Measurements from ENCODE around the gene HHEX. TPM values are rescaled to one million over a fixed set of nuclear protein-coding genes. Genes with fewer than 3 reads are reported as not detected.
A peak's percentile ranks its signal among the peaks of the same experiment; 100 is the strongest.

HHEX gene
- total RNA-seq, 1 donor from 2014 or later = 6.1 TPM

DNA sequence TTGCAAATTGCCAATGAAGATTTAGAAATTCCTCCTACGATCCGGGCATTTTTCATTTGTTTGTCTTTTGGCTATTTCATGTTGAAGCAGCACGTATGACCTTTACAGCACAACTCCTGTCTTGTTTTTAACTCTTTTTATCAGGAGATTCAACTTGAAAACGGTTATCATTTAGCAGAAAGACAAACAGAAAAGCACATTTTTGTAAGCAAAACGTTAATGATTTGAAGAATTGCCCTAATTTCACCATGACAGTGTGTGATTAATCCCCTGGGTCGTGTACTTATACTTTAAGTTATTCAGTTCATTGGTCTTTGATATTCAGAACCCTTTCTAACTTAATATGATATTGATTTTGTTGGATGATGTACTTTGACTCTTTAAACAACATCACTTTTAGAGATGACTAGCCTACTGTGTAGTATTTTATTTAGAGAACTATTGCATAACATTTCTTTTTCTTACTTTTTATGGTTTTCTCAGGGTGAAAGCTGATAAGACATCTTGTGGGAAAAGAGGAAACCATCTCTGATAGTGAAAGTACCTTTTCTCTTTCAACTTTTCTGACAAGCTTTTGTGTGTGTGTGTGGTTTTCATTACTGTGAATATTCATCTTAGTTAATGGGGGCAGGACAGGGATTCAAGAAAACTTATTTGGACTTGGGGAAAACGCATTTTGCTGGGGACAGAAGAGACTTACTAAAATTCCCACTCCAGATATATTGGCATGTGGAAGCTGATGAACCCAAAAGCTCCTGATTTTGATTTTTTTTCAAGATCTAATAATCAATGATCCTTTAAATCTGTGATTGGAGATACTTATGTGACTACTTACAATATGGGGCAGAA is 8.1 kb downstream of the HHEX start:
- H3K9me3 ChIP-seq = no peaks in the 10 kb centered on the region
- no peak for DNase-seq (ENCODE audit: extremely low spot score in 2 of 2)
- no peak overlapping the region for H3K27ac ChIP-seq
- peaks cover 3% of the 10 kb centered on the region for H3K27me3 ChIP-seq
- intact Hi-C loops (cut with DNase I) = no loop called here
- no peak overlapping the region for H3K4me3 ChIP-seq
- TF ChIP-seq POLR2A (IDR thresholded peaks at IDR 0.05) = no peak
- TF ChIP-seq POLR2AphosphoS5 (IDR thresholded peaks at IDR 0.05; ENCODE audit: insufficient read depth in 1 of 2, low read depth in 1 of 2) = no peak
- TF ChIP-seq, protein P1, sequence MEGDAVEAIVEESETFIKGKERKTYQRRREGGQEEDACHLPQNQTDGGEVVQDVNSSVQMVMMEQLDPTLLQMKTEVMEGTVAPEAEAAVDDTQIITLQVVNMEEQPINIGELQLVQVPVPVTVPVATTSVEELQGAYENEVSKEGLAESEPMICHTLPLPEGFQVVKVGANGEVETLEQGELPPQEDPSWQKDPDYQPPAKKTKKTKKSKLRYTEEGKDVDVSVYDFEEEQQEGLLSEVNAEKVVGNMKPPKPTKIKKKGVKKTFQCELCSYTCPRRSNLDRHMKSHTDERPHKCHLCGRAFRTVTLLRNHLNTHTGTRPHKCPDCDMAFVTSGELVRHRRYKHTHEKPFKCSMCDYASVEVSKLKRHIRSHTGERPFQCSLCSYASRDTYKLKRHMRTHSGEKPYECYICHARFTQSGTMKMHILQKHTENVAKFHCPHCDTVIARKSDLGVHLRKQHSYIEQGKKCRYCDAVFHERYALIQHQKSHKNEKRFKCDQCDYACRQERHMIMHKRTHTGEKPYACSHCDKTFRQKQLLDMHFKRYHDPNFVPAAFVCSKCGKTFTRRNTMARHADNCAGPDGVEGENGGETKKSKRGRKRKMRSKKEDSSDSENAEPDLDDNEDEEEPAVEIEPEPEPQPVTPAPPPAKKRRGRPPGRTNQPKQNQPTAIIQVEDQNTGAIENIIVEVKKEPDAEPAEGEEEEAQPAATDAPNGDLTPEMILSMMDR (IDR thresholded peaks at IDR 0.05) = no peak
- no peaks in the 10 kb centered on the region for H3K36me3 ChIP-seq
- peaks cover 22% of the 10 kb centered on the region for H3K4me1 ChIP-seq

- TF ChIP-seq, protein P1 (IDR thresholded peaks at IDR 0.05) = no peak
- TF ChIP-seq POLR2A (IDR thresholded peaks at IDR 0.05) (no peak), POLR2AphosphoS5 (IDR thresholded peaks at IDR 0.05; ENCODE audit: insufficient read depth in 1 of 2, low read depth in 1 of 2) (no peak)
- intact Hi-C loops (cut with DNase I) = no loop called here
- Histone ChIP-seq H3K36me3 (no peaks in the 10 kb centered on the region), H3K4me1 (peaks cover 22% of the 10 kb centered on the region), H3K27ac (no peak overlapping the region), H3K4me3 (peak overlapping the region; percentile 29), H3K9me3 (no peaks in the 10 kb centered on the region), H3K27me3 (peaks cover 3% of the 10 kb centered on the region)
- DNase-seq (ENCODE audit: extremely low spot score in 2 of 2) = no peak
Observed at GRCh38 chr10:92699193-92699517, 9.4 kb downstream of the HHEX start.

GRCh38 chr10:92699518-92700381 is 10.0 kb downstream of the HHEX start:
- Histone ChIP-seq H3K27me3 (peaks cover 3% of the 10 kb centered on the region), H3K9me3 (no peaks in the 10 kb centered on the region), H3K36me3 (no peaks in the 10 kb centered on the region), H3K4me3 (peak overlapping the region; percentile 29), H3K27ac (no peak overlapping the region), H3K4me1 (peaks cover 22% of the 10 kb centered on the region)
- no peak for TF ChIP-seq POLR2AphosphoS5 (IDR thresholded peaks at IDR 0.05; ENCODE audit: insufficient read depth in 1 of 2, low read depth in 1 of 2)
- TF ChIP-seq POLR2A (IDR thresholded peaks at IDR 0.05) = no peak
- TF ChIP-seq, protein P1 (IDR thresholded peaks at IDR 0.05) = no peak
- intact Hi-C loops (cut with DNase I) = no loop called here
- no peak for DNase-seq (ENCODE audit: extremely low spot score in 2 of 2)

DNA sequence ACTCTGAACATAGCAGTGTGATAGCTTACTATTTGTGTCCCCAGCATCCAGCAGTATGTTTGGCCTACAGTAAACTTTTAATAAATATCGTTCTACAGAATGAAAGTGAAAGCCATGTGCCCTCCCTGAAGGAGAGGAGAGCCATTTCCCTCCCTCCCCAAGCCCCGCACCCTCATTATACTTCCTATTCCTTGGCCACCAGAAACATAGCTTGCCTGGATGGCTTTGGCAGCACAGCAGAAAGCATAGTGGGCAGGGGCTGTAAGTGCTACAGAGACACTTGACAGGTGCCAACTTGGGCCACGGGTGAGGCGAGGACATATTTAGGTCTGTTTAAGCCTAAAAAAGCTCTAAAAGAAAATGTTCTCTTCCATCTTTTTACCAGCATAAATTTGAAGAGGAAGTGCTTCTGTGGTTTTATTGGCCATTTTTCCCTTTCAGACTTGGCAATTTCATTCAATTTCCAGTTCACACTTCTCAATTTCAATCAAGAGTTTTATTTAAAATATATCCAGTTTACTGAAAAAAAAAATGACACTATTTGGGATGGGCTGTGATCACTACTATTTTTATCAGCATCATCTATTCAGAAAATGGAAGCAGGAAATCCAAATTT is 12.7 kb downstream of the HHEX start:
- Histone ChIP-seq H3K4me3 (no peak overlapping the region), H3K36me3 (no peaks in the 10 kb centered on the region), H3K27me3 (no peaks in the 10 kb centered on the region), H3K9me3 (no peaks in the 10 kb centered on the region), H3K27ac (no peak overlapping the region), H3K4me1 (peaks cover 13% of the 10 kb centered on the region)
- intact Hi-C loops (cut with DNase I) = no loop called here
- TF ChIP-seq POLR2AphosphoS5 (IDR thresholded peaks at IDR 0.05; ENCODE audit: insufficient read depth in 1 of 2, low read depth in 1 of 2) (no peak), POLR2A (IDR thresholded peaks at IDR 0.05) (no peak)
- TF ChIP-seq, protein P1 (IDR thresholded peaks at IDR 0.05) = no peak
- no peak for DNase-seq (ENCODE audit: extremely low spot score in 2 of 2)
